Measurements from ENCODE around the gene ZPBP2.
"Not testable (repeated sequence)": the region's sequence is repeated elsewhere in the genome, so short reads cannot be mapped to it uniquely, and the experiment has no call there.

ZPBP2 gene

DNA sequence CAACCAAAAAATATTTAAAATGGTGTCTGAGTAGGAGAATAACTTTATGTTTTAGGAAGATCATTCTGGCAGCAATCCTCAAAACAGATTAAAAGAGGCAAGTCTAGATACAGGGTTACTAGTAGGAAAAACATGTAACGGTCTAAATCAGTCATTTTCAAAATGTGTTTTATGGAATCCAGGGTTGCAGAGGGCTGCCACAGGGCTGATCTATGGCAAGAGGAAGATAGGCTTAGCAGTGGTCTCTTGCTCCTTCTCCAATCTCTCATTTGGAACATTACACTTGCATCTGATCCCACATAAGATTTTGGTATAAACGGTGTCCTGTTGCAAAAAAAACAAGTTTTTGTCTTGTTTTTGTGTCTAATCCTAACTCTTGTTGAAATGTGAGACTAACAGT lies 13.1 kb upstream of the ZPBP2 start:
- DNase-seq (ENCODE audit: extremely low read depth in 1 of 2, low read depth in 1 of 2): no peak

DNA sequence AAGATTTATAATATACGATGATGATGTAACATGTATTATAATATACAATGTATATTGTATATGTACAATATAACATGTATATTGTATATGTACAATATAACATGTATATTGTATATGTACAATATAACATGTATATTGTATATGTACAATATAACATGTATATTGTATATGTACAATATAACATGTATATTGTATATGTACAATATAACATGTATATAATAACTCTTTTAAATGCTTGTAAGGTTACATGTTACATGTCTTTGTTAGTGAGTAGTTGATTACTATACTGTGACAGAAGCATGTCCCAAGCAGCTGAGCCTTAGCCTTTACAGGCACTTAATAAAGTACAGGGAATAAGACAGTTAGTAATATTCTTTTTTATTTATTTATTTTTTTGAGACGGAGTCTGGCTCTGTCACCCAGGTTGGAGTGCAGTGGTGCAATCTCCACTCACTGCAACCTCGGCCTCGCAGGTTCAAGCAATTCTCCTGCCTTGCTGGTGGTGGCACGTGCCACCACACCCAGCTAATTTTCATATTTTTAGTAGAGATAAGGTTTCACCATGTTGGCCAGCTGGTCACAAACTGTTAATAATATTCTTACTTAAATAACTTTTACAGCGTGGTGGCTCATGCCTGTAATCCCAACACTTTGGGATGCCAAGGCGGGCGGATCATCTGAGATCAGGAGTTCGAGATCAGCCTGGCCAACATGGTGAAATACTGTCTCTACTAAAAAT lies 11.9 kb upstream of the ZPBP2 start:
- DNase-seq (ENCODE audit: extremely low read depth in 1 of 2, low read depth in 1 of 2): not testable (repeated sequence)

DNA sequence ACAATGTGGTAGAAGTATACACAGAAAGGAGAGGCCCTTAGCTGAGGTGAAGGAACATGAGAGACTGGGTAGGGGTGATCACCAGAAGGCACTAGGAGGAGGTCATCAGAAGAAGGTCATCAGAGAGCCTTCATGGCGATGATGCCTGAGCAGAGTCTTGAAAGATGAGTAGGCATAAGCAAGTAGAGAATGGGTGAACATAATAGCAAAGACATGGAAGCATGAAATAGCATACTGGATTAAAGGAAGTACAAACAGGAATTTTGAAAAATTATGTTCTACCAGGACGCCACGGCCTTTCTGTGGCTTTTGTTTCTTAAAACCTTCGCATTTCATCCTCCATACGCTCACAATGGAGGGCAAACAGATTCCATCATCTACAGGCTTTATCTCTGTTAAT lies 6.8 kb upstream of the ZPBP2 start:
- no peak for DNase-seq (ENCODE audit: extremely low read depth in 1 of 2, low read depth in 1 of 2)

DNA sequence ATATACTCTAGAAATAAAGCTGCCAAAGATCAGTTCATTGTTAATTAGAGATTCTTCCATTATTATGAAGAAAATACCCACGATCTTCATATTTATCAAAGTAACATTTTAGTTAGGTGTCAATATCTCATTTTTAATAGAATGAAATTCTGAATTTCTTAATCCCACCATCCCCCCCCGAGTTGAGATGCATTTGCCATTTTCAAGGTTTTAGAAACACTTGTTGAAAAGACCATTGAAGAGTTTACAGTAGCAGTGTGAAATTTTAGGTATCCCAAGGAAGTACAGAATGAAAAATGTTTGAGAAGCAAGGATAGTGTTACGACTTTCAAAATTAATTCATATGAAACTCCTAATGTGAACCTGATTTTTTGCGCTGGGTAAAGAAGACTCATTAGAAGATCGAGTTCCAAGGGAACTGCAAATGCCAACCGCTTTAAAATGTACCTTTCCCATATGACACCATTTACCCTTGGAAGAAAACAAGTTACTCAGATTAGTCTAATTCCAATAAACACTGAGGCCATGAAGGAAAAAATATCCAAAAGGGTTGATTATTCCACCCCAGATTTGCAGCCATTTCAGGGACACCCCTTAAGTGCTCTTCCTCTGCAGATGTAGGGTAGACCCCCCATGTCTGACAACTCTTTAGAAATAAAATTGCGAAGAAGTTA lies 4.6 kb upstream of the ZPBP2 start:
- DNase-seq (ENCODE audit: extremely low read depth in 1 of 2, low read depth in 1 of 2): no peak

DNA sequence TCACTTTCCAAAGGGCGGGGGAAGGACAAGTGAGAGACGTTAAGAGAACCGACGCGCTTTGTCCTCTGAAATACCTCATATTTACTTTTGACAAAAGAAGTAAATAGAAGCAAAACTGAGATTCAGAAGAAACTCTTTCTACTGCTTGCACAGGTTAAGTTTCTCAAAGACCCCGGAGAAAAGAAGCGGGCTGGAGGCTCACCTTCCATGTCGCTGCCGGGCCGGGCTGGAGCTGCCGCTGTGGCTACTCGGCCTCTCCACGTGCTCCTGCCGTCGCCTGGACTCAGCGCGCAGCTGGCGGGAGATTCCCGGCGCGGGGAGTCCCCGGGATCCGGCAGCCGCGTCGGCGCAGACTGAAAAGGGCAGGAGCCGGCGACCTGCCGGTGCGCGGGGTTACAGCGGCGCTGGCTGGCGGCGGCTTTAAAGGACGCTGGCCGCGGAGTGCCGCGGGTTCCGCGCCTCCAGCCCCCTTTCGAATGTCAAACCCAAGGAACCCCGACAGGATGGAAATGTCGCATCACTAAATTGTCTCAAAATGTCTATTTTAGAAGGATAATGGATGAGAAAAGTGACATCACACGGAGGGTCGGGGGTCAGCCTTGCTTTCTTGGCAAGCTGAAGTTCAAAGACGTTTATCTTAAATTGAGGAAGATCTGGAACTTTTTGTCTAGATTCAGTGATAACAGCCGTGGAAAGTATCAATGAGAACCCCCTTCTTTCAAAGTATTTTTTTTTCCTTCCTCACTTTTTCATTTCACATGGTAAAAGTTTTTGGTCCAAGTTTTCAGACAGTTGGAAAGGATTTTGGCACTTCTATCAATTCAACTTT lies 3.9 kb upstream of the ZPBP2 start, which contains the start of gene IKZF3:
IKZF3 (minus strand) TSS at position 395 of the 829 bp plus-strand sequence; CDS start at position 209, 186 bp downstream.
- DNase-seq (ENCODE audit: extremely low read depth in 1 of 2, low read depth in 1 of 2): peak; percentile 52 to 69

DNA sequence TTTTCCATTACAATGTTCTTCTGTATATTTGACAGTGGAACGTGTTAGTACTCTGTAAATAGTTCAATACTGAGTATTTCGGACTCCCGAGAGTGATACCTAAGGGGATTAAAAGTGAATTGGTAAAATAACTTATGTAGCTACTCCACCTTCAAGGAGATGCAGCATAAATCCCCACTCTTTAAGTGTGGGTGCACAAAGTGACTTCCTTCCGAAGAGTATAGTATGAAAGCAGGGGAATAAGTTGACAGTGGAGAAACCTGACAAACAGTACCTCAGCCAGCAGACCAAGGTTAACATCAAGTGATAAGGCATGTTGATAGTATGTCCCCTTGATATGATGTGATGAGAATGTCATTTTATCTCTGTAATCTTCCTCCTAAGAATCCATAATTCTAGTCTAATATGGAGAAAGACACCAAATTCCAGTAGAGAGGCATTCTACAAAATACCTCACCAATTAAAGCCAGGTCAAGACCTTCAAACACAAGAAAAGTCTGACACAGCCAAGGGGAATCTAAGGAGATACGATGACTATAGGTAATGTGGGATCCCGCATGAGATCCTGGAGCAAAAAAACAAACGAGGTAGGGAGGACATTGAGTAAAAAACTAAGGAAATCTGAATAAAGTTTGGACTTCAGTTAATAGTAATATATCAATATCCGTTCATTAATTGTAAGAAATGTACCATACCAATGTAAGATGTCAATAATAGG lies 1.8 kb upstream of the ZPBP2 start:
- DNase-seq (ENCODE audit: extremely low read depth in 1 of 2, low read depth in 1 of 2): no peak

DNA sequence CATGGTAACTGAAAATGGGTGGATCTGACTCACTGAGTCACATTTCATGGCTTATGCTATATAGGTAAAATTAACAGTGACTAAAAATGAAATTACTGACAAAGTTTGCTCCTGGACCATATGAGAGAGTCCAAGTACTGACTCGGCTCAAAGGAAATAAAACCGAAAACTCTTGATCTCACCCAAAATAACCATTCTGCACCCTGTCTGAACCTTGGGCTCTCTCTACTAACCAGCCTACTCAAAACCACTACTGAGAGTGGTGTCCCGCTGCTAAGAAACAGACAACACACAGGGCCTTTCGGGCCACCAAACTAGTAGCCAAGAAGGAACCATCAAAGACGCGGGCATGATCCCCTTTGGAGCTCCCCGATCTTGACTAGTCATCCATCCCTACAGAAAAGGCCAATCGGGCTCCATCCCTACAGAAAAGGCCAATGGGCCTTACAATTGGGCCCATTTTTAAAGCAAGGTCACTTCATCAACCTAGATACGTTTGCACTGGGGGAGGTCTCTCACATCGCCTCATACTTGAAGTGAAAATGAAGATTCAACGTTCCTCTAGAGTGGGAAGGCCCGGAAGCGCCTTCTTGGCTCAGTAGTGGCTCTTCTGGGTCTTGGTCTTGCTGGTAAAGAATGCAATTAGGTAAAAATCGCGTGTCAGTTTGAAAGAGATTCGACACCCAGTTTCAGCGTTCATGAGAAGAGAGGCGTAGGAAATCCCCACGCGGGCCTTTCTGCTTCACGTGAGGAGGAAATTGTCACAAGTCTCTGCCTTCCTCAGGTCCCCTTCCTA lies 720 bp upstream of the ZPBP2 start:
- peak in 1 of 2 donors; percentile 16 for DNase-seq (ENCODE audit: extremely low read depth in 1 of 2, low read depth in 1 of 2)

DNA sequence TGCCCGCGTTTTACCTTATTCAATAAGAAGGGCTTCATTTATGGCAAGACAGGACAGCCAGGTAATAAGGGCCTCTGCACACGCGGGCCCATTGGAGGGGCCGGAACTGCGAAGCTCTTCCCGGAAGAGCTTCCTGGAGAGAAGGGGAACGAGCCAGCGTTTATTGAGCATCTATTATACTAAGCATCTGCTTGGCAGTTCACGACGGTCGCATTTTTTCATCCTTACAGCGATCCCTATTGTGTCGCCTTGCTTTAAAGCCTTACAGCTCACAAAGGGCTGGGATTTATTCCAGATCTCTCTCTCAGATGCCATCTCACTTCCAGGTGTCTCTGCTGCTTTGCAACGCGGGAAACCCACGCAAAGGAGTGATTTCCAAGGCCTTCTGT lies 546 bp downstream of the ZPBP2 start:
- DNase-seq (ENCODE audit: extremely low read depth in 1 of 2, low read depth in 1 of 2): no peak

DNA sequence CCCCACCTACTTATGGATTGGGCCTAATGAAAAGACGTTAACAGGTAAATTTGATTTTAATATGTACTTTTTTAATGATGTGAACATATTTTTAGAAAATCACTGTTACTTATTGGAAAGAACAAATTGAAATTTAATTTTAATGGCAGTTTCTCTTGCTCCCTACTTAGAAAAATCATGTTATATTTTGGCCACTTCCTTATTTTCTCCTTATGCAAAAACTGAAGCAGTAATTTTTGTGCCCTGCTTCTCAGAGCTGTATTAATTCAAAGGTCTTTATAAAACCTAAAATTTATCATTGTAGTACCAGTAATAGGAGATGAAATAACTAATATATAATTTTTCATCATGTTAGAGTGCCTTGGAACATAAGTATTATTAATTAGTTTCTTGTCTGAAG lies 2.8 kb downstream of the ZPBP2 start:
- no peak for DNase-seq (ENCODE audit: extremely low read depth in 1 of 2, low read depth in 1 of 2)

DNA sequence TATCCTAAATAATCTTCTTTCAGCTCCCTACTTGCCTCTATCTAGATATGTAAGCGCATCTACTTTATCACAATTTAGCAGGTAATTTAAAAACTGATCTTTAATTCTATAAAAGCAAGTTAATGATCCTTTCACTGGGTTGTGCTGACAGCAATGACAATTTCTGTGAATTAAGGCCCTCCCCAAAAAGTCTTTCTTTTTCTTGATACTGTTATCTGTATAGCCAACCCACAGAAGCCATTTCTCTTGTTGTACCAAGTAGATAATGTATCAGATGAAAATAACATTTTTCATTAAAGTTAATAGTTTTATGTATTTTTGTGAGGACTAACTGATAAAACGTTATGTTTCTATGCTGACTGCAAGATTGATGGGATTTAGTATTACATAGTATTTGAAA lies 3.8 kb downstream of the ZPBP2 start:
- DNase-seq (ENCODE audit: extremely low read depth in 1 of 2, low read depth in 1 of 2): no peak

DNA sequence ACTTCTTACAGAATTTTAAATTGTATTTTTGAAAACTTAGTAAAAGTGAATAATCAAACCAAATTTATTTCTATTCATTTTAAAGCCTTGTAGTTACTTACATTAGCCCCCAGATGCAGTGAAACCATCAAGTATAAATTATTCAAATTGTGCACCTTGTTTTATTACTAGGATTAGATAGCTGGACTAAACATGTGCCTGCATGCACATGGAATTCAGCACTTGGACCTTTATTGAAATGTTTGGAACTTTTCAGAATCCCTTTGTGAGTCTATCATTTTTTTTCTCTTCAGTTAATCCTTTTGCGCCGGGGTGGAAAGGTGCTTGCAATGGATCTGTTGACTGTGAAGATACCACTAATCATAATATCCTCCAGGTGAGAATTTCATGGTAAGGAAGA lies 4.7 kb downstream of the ZPBP2 start:
- DNase-seq (ENCODE audit: extremely low read depth in 1 of 2, low read depth in 1 of 2): no peak

DNA sequence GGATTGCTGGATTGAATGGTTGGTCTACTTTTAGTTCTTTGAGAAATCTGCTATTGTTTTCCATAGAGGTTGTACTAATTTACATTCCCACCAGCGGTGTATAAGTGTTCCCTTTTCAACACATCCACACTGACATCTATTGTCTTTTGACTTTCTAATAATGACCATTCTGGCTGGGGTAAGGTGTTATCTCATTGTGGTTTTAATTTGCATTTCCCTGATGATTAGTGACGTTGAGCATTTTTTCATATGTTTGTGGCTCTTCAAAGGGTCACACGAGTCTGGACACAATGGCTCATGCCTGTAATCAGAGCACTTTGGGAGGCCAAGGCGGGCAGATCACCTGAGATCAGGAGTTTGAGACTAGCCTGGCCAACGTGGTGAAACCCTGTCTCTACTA lies 18.1 kb downstream of the ZPBP2 start:
- not testable (repeated sequence) for DNase-seq (ENCODE audit: extremely low read depth in 1 of 2, low read depth in 1 of 2)

DNA sequence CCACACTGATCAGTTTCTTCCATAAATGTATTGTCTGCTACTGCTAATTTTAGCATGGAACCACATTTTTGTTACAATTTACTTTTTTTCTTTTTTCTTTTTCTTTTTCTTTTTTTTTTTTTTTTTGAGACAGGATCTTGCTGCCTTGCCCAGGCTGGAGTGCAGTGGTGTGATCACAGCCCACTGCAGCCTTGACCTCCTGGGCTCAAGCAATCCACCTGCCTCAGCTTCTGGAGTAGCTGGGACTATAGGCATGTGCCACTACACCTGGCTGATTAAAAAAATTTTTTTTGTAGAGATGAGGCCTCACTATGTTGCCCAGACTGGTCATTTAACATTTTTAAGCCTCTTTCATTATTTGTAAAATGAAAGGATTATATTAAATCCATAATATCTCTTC lies 19.1 kb downstream of the ZPBP2 start:
- DNase-seq (ENCODE audit: extremely low read depth in 1 of 2, low read depth in 1 of 2): no peak

DNA sequence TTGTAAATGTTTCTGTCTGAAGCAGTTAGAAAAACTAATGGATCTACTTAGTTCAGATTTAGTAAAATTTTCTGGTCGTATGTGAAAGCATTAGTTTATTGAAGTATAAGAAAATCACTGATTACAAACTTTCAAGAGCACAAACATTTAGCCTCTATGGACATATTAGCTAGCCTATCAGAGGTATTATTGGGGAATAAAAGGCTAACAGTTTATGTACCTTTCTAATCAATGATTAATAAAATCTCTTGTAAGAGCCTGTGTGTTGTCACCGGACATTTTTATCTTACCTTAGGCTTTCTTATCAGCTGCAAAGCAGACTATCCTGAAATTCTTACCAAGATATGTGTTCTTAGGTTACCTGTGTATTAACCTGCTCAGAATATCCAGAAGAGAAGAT lies 21.2 kb downstream of the ZPBP2 start:
- DNase-seq (ENCODE audit: extremely low read depth in 1 of 2, low read depth in 1 of 2): no peak

DNA sequence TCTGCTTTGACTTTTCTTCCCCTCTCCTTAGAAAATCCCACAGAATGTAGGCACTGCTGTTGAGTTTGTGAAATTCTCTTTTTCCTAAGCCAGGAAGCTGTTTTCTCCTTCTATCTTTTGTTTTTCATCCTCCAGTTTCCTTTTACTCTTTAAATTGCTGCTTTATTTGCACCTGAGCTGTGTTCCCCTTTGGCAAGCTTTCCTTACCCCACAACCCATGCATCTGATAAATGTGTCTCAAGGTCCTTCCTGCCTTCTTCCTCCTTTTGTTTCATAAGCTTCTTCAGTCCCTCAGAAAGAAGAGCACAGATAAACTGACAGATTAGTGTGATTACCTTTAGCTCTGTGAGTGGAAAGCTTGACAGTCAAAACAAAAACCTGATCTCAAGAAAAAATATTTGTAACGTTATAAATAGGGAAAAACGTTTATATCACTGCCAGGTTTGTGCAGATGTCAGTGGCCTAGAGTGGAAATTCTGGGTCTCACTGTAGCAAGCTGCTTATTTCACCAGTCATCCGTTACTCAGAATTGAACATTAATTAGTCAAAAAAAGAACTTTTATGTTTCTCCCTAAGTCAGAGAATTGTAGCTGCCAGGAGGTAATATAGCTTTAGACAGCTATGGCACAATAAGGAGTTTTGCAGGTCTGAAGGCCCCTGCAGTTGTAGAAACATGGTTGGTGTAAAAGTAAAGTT lies 26.8 kb downstream of the ZPBP2 start:
- DNase-seq (ENCODE audit: extremely low read depth in 1 of 2, low read depth in 1 of 2): no peak

DNA sequence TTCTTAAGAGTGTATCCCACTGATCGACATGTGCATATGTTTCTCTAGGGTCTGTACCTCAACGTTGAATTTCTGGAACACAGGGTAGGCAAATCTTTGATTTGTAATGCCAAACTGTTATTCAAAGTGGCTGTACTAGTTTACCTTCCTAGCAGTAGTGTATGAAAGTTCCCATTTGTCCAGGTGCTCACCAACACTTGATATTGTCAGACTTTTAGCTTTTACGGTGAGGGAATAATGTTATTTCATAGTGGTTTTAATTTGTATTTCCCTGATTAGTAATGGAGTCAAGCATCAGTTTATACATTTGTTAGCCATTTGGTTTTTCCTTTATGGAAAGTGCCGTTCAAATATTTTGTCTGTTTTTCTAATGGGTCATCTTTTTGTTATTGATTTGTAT lies 30.1 kb downstream of the ZPBP2 start:
- DNase-seq (ENCODE audit: extremely low read depth in 1 of 2, low read depth in 1 of 2): no peak

DNA sequence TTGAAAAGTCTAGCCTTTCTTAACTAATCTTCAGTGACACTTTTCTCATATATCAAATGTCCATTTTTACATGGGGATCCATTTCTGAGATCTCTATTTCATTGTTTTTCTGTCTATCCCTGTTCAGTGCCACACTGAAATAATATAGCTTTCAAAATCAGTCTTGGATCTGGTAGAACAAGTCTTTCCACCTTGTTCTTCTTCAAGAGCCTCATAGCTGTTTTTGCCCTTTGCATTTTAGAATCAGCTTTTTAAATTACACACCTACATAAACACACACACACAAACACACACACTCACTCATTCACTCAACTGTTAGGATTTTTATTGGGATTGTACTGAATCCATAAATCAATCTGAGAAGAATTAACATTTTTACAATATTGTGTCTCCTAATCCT lies 31.2 kb downstream of the ZPBP2 start:
- no peak for DNase-seq (ENCODE audit: extremely low read depth in 1 of 2, low read depth in 1 of 2)

DNA sequence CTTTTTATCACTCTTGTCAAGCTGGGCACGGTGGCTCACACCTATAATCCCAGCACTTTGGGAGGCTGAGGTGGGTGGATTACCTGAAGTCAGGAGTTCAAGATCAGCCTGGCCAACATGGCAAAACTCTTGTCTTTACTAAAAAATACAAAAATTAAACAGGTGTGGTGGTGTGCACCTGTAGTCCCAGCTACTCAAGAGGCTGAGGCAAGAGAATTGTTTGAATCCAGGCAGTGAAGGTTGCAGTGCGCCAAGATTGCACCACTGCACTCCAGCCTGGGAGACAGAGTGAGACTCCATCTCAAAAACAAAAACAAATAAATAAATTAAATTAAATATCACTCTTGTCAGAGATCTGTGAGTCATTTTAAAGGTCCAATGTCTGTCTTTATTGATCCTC lies 34.0 kb downstream of the ZPBP2 start:
- not testable (repeated sequence) for DNase-seq (ENCODE audit: extremely low read depth in 1 of 2, low read depth in 1 of 2)

DNA sequence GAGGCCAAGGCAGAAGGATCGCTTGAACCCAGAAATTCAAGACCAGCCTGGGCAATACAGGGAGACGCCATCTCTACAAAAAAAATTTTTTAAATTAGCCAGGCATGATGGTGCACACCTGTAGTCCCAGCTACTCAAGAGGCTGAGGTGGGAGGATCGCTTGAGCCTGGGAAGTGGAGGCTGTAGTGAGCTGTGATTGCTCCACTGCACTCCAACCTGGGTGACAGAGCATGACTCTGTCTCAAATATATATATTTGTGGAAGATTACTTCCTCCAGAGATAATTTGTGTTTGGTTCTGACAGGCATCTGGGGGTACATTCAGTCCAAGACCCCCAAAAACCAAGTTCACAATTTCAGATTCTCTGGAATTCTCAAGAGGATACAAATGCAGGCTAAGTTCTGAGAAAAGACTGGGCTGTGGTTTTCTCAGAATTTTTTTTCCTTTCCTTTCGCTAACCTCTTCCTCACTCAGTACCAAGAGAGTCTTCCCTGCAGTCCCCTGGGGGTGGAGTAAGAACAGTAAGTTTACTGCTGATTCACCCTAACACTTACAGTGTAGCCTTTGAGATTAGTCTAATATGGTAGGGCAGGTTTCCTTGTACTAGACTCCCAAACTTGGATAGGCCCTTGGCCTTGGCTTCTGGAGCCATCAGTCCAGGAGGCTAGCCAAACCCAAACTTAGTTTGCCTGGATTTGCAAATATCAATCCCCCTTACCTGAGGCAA lies 35.3 kb downstream of the ZPBP2 start:
- DNase-seq (ENCODE audit: extremely low read depth in 1 of 2, low read depth in 1 of 2): no peak
